Measurements from ENCODE around the gene CCDC69. TPM values are rescaled to one million over a fixed set of nuclear protein-coding genes. Genes with fewer than 3 reads are reported as not detected.
A peak's percentile ranks its signal among the peaks of the same experiment; 100 is the strongest.

CCDC69 gene
- total RNA-seq, 1 donor from 2014 or later: 0.07 TPM

- peak; percentile 73 for DNase-seq (ENCODE audit: low spot score)
- TF ChIP-seq EZH2phosphoT487 (IDR thresholded peaks at IDR 0.05) (no peak), EZH2 (IDR thresholded peaks at IDR 0.05) (no peak), CTCF (IDR thresholded peaks at IDR 0.05) (peak; percentile 88)
- Histone ChIP-seq H3K9me3 (ENCODE audit: low read depth) (no peaks in the 10 kb centered on the region), H3K79me2 (ENCODE audit: low read depth) (no peaks in the 10 kb centered on the region), H3K36me3 (no peaks in the 10 kb centered on the region), H3K27ac (no peak overlapping the region), H4K20me1 (ENCODE audit: low read depth) (no peaks in the 10 kb centered on the region), H3K4me1 (no peaks in the 10 kb centered on the region), H3K27me3 (no peaks in the 10 kb centered on the region), H2AFZ (replicated peaks) (no peak overlapping the region), H3K9ac (no peak overlapping the region), H3K4me3 (no peak overlapping the region), H3F3A (ENCODE audit: low read depth) (no peaks in the 10 kb centered on the region), H3K4me2 (no peak overlapping the region)
- peaks cover 10% of the 10 kb centered on the region for H3K4me1 Mint-ChIP-seq
- H3K27me3 Mint-ChIP-seq (ENCODE audit: insufficient read depth, low read depth): peaks cover 5% of the 10 kb centered on the region
- no peak overlapping the region for H3K4me3 Mint-ChIP-seq
- no peaks in the 10 kb centered on the region for H3K9me3 Mint-ChIP-seq
- no peaks in the 10 kb centered on the region for H3K36me3 Mint-ChIP-seq
- H3K27ac Mint-ChIP-seq: peak overlapping the region; percentile 54
Measured at GRCh38 chr5:151164687-151165392, 59.1 kb downstream of the CCDC69 start.

DNA sequence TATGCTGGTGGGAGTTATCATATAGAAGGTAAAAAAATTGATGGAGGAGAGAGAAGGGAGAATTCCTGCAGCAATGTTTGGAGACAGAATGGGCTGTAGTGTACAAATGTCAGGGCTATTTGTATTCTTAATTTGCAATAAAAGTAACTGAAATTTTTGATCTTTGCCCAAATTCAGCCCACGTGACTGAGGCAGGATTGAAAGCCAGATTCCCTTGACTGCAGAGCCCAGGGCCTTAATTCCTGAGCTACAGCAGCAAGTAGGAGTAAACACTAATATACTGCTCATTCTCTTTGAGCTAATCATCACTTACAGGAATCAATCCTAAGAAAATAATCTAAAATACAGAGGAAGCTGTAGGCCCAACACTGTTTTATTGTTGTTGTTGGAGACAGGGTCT, 61.1 kb downstream of the CCDC69 start:
- Mint-ChIP-seq H3K27ac (no peak overlapping the region), H3K4me3 (no peak overlapping the region), H3K27me3 (ENCODE audit: insufficient read depth, low read depth) (peaks cover 9% of the 10 kb centered on the region), H3K36me3 (no peaks in the 10 kb centered on the region), H3K9me3 (no peaks in the 10 kb centered on the region), H3K4me1 (peaks cover 20% of the 10 kb centered on the region)
- no peak overlapping the region for H3K4me2 ChIP-seq
- peaks cover 13% of the 10 kb centered on the region for H3K27me3 ChIP-seq
- H3K9me3 ChIP-seq (ENCODE audit: low read depth): no peaks in the 10 kb centered on the region
- no peaks in the 10 kb centered on the region for H3K79me2 ChIP-seq (ENCODE audit: low read depth)
- H3K4me1 ChIP-seq: peaks cover 6% of the 10 kb centered on the region
- no peak for DNase-seq (ENCODE audit: low spot score)
- TF ChIP-seq CTCF (IDR thresholded peaks at IDR 0.05): no peak
- TF ChIP-seq EZH2phosphoT487 (IDR thresholded peaks at IDR 0.05): no peak
- TF ChIP-seq EZH2 (IDR thresholded peaks at IDR 0.05): no peak
- H3F3A ChIP-seq (ENCODE audit: low read depth): no peaks in the 10 kb centered on the region
- no peaks in the 10 kb centered on the region for H4K20me1 ChIP-seq (ENCODE audit: low read depth)
- H3K27ac ChIP-seq: no peak overlapping the region
- no peak overlapping the region for H2AFZ ChIP-seq (replicated peaks)
- H3K9ac ChIP-seq: no peak overlapping the region
- no peaks in the 10 kb centered on the region for H3K36me3 ChIP-seq
- no peak overlapping the region for H3K4me3 ChIP-seq

- no peak overlapping the region for H2AFZ ChIP-seq (replicated peaks)
- H3K36me3 ChIP-seq: no peaks in the 10 kb centered on the region
- H3K9me3 ChIP-seq (ENCODE audit: low read depth): no peaks in the 10 kb centered on the region
- no peak overlapping the region for H3K4me2 ChIP-seq
- Mint-ChIP-seq H3K27ac (no peak overlapping the region), H3K9me3 (no peaks in the 10 kb centered on the region), H3K4me3 (no peak overlapping the region), H3K36me3 (no peaks in the 10 kb centered on the region), H3K4me1 (peaks cover 37% of the 10 kb centered on the region), H3K27me3 (ENCODE audit: insufficient read depth, low read depth) (peaks cover 12% of the 10 kb centered on the region)
- no peak overlapping the region for H3K9ac ChIP-seq
- H3K79me2 ChIP-seq (ENCODE audit: low read depth): no peaks in the 10 kb centered on the region
- H3K4me3 ChIP-seq: no peak overlapping the region
- no peak for TF ChIP-seq EZH2phosphoT487 (IDR thresholded peaks at IDR 0.05)
- no peak for TF ChIP-seq EZH2 (IDR thresholded peaks at IDR 0.05)
- no peak for TF ChIP-seq CTCF (IDR thresholded peaks at IDR 0.05)
- H3K27me3 ChIP-seq: peaks cover 13% of the 10 kb centered on the region
- peaks cover 5% of the 10 kb centered on the region for H3F3A ChIP-seq (ENCODE audit: low read depth)
- no peaks in the 10 kb centered on the region for H4K20me1 ChIP-seq (ENCODE audit: low read depth)
- H3K4me1 ChIP-seq: peaks cover 19% of the 10 kb centered on the region
- DNase-seq (ENCODE audit: low spot score): no peak
- H3K27ac ChIP-seq: no peak overlapping the region
Measured at GRCh38 chr5:151159649-151160373, 64.1 kb downstream of the CCDC69 start.

Measured in neural progenitor cell (in vitro differentiated cells).